EH (cell line): ENCODE measurements around the gene MED8.

Experiments
- DNase-seq: peaks from one replicate; pipeline ENCODE4 v3.0.0-alpha.2; 2015; ENCODE audit warnings: low read depth

MED8 gene

GRCh38 chr1:43389326-43390313, at the start of gene MED8, which contains the start of gene SZT2:
MED8 (minus strand) TSS chr1:43389800; CDS start chr1:43389764, 36 bp downstream.
SZT2 (plus strand) TSS chr1:43389899; CDS start chr1:43389969, 70 bp downstream.
- peak; percentile 95 for DNase-seq

- no peak for DNase-seq
Observed at GRCh38 chr1:43438953-43439581, 49.5 kb upstream of the MED8 start.

- DNase-seq, result no peak
Observed at GRCh38 chr1:43438576-43438952, 49.0 kb upstream of the MED8 start.

- no peak for DNase-seq
Observed at GRCh38 chr1:43438006-43438405, 48.4 kb upstream of the MED8 start.

GRCh38 chr1:43437031-43437973, 47.7 kb upstream of the MED8 start:
- no peak for DNase-seq

GRCh38 chr1:43436371-43436770, 46.8 kb upstream of the MED8 start:
- DNase-seq, result peak; percentile 40

GRCh38 chr1:43435146-43436145, 45.8 kb upstream of the MED8 start:
- DNase-seq, result peak; percentile 86

- no peak for DNase-seq
Observed at GRCh38 chr1:43434256-43434655, 44.7 kb upstream of the MED8 start.

- DNase-seq, result no peak
Observed at GRCh38 chr1:43432907-43433306, 43.3 kb upstream of the MED8 start.

- DNase-seq, result no peak
Observed at GRCh38 chr1:43432171-43432860, 42.7 kb upstream of the MED8 start.

GRCh38 chr1:43431676-43432075, 42.1 kb upstream of the MED8 start:
- no peak for DNase-seq

GRCh38 chr1:43430831-43431230, 41.2 kb upstream of the MED8 start:
- DNase-seq, result no peak

- no peak for DNase-seq
Observed at GRCh38 chr1:43427941-43428340, 38.3 kb upstream of the MED8 start.

GRCh38 chr1:43427524-43427923, 37.9 kb upstream of the MED8 start:
- DNase-seq, result no peak

- no peak for DNase-seq
Observed at GRCh38 chr1:43426221-43426620, 36.6 kb upstream of the MED8 start.

- peak; percentile 29 for DNase-seq
Observed at GRCh38 chr1:43425045-43425444, 35.4 kb upstream of the MED8 start.

GRCh38 chr1:43423672-43424550, 34.3 kb upstream of the MED8 start:
- no peak for DNase-seq

GRCh38 chr1:43422995-43423671, 33.5 kb upstream of the MED8 start:
- DNase-seq, result no peak
